Adrenal gland (tissue), 5 donors: Measurements from ENCODE around the gene PRELP.

Experiments
- POLR2A ChIP-seq, 2 donors: fragments of 450-650 bp; IDR thresholded peaks; one replicate each; pipeline ENCODE4 v1.6.1; 2017; ENCODE audit warnings: antibody characterized with exemption in 2 of 2, mild to moderate bottlenecking in 2 of 2, moderate library complexity in 1 of 2
- TF ChIP-seq, protein P1 (sequence below), 6 experiments: fragments of 450-650 bp in 4 of 6; fragments of 200-600 bp in 2 of 6; sonication (generic) in 1 of 6; IDR thresholded peaks; 1 replicate in 5 of 6; 2 replicates in 1 of 6; pipeline versions ENCODE4 v1.5.1 to v1.8.0; 2016 to 2021; ENCODE audit warnings: antibody characterized with exemption in 6 of 6, mild to moderate bottlenecking in 2 of 6, moderate library complexity in 1 of 6
- donor health status: DM: no; HTN: no; CAD: no.

DNA sequence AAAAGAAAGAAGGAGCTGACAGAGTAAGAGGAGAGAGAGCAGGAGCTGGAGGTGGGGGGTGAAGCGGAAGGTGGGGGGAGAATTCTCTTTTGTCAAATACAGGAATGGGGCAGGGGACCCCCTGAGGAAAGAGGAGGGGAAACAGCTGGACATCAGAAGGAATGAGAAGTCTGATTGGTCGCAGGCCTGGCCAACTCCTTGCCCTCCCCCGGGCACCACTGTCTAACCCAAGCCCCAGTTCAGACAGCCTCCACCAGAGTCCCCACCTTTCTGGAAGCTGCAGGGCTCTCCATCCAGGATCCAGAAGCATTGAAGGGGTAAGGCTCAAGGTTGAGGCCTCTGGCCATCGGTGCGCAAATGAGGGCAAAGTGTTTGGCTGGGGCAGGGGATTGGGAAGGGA lies 18.3 kb downstream of the PRELP start, which contains the start of gene OPTC:
- TF ChIP-seq, protein P1, sequence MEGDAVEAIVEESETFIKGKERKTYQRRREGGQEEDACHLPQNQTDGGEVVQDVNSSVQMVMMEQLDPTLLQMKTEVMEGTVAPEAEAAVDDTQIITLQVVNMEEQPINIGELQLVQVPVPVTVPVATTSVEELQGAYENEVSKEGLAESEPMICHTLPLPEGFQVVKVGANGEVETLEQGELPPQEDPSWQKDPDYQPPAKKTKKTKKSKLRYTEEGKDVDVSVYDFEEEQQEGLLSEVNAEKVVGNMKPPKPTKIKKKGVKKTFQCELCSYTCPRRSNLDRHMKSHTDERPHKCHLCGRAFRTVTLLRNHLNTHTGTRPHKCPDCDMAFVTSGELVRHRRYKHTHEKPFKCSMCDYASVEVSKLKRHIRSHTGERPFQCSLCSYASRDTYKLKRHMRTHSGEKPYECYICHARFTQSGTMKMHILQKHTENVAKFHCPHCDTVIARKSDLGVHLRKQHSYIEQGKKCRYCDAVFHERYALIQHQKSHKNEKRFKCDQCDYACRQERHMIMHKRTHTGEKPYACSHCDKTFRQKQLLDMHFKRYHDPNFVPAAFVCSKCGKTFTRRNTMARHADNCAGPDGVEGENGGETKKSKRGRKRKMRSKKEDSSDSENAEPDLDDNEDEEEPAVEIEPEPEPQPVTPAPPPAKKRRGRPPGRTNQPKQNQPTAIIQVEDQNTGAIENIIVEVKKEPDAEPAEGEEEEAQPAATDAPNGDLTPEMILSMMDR (IDR thresholded peaks at IDR 0.05) = no peak
- TF ChIP-seq POLR2A (IDR thresholded peaks at IDR 0.05) = no peak
